Pericardium fibroblast (primary cell): ENCODE measurements around the gene C1orf210. TPM values are rescaled to one million over a fixed set of nuclear protein-coding genes. Genes with fewer than 3 reads are reported as not detected.

Source experiments
- total RNA-seq: library from RNA; depleted of rRNA; stranded (reverse); fragments of >200 nt; gene quantifications from 2 replicates; pipeline ENCODE4 v1.2.3, GENCODE V29; 2015

The C1orf210 gene
- not detected in 2 replicates for total RNA-seq

DNA sequence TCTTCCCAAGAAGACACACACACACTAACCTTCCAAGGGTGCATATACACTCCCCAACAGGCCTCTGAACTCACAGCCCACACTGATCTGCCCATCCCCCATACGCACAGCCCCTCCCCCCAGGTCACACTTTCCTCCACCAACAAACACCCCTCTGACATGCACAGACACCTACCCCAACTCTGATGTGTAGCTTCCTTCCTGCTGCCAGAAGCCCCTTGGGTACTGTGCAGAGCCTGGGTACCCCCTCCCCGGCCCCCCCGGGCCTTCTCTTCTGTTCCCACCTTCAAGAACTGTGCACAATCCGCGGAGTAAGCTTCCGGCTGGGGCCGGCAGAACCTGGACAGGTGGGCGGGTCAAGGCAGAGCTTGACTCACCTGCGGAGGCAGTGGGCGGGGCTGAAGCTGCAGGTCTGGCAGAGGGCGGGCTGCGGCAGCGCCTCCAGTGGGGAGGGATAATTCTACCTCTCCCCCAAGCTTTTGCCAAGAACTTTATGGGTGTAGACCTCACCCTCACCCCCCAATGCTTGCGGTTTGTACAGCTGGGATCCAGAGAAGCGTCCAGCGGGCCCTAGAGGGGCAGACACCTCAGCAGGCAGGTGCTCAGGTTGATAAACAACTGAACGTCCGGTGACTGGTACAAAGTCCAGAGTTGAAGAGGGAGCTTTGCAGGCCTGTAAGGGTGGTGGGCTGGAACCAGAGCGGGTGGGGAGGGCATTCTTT, at the start of gene C1orf210:
TSS of gene C1orf210 (minus strand) at position 313 of the 722 bp plus-strand sequence. CDS start 2,311 bp downstream, outside the sequence.

DNA sequence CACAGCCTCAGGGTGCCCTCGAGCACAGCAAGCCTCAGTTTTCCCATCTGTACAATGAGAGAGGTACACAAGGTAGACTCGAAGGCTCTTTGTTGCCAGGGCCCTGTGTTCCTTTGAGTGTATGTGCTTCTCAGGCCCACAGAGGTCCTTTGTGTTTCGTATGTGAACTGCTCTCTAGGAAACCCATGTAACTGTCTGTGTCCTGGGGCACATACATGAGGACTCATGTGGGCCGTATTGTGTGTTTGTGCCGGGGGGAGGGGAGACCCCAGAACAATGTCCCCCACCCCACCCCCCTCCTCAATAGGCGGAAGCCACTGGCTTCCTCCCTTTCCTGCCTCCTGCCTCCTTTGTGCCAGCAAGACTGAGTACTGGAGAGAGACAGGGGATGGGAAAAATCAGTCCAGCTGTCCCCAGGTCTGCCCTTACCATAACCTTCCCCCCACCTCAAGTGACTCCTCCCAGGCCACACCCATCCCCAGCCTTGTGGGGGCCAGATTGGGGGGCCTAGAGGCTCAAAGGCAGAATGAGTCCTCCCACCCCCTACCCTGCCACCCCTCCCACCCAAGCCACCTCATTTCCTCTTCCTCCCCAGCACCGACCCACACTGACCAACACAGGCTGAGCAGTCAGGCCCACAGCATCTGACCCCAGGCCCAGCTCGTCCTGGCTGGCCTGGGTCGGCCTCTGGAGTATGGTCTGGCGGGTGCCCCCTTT, 15.2 kb upstream of the C1orf210 start, which contains the start of gene TIE1:
TSS of gene TIE1 (plus strand) at position 605 of the 717 bp plus-strand sequence. CDS start at position 695, 90 bp downstream.

DNA sequence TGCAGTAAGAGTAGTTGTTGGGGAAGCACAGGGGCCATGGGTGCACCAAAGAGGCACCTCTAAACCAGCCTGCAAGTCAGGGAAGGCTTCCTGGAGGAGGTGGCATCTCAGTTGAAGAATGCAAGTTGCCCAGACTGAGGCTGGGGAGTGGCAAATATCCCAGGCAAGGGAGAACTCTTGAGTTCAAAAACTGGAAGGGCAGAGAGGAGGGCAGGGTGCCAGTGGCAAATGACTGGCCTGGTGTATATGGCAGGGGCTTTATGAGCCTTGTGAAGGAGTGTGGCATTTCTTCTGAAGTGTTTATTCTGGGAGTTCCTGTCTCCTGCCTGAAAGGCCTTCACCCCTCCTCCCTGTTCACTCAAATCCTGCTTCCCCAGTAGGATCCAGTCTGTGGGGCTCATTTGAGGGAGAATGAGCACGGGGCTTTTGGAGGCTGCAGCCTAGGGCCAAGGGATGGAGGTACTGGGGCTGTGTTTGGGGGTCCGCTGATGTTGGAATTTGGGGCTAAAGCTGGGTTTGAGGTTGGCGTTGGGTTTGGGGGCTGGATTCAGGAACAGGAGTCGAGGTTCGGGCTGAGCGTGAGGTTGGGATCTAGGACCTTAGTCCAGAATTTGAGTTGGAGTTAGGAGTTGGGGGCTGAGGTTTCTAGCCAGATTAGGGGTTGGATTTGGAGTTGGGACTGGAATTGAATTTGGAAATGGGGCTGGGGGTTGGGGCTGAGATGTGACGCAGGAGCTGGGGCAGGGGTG, 15.6 kb downstream of the C1orf210 start, which contains the start of gene TMEM125:
TSS of gene TMEM125 (plus strand) at position 357 of the 749 bp plus-strand sequence. CDS start 2,740 bp downstream, outside the sequence.

Other genes with a start within 250 kb of the C1orf210 start
- 40.0 and 73.6 TPM in 2 replicates for gene EBNA1BP2, start 113.3 kb downstream of the C1orf210 start, total RNA-seq
- 0.23 and 0.26 TPM in 2 replicates for gene CFAP57, start 113.3 kb downstream of the C1orf210 start, total RNA-seq
- not detected in 2 replicates for gene TMEM125, start 15.6 kb downstream of the C1orf210 start, total RNA-seq
- gene TIE1, start 15.4 kb upstream of the C1orf210 start, total RNA-seq: 1.5 and 8.1 TPM in 2 replicates
- gene MPL, start 52.2 kb upstream of the C1orf210 start, total RNA-seq: not detected in 2 replicates
- 2.6 and 4.7 TPM in 2 replicates for gene CDC20, start 73.4 kb upstream of the C1orf210 start, total RNA-seq
- 61.0 and 74.6 TPM in 2 replicates for gene ELOVL1, start 82.4 kb upstream of the C1orf210 start, total RNA-seq
- gene MED8, start 104.2 kb upstream of the C1orf210 start, total RNA-seq: 46.7 and 49.9 TPM in 2 replicates
- gene SZT2, start 104.3 kb upstream of the C1orf210 start, total RNA-seq: 11.1 and 13.6 TPM in 2 replicates
- 28.3 and 55.9 TPM in 2 replicates for gene HYI, start 168.3 kb upstream of the C1orf210 start, total RNA-seq
- 31.7 and 46.4 TPM in 2 replicates for gene PTPRF, start 245.3 kb upstream of the C1orf210 start, total RNA-seq